A549 (cell line): ENCODE data around the gene BTBD6. TPM values are rescaled to one million over a fixed set of nuclear protein-coding genes. Genes with fewer than 3 reads are reported as not detected.

Experiments used
- ATAC-seq, 2 experiments: fragments of 200-7000 bp in 1 of 2; fragments of >200 bp in 1 of 2; cut with Nextera tagmentation in 1 of 2; cut with Tn5 transposase in 1 of 2; 3 replicates each; pipeline versions ENCODE4 v1.8.0 to v1.9.1; 2018 to 2020; ENCODE audit warnings: mild to moderate bottlenecking in 1 of 2, moderate library complexity in 1 of 2
- CTCF ChIA-PET: fragments of 300-600 bp; sonication (Branson Sonifier 250); formaldehyde crosslinking; extraction: SDS; loops from one replicate; lab custom pipeline; 2021; ENCODE audit warnings: antibody characterized with exemption, inconsistent platforms; lab: Yijun Ruan, JAX
- POLR2A ChIA-PET: fragments of 350-600 bp; formaldehyde crosslinking; extraction: SDS; loops from one replicate; lab custom pipeline; 2021; ENCODE audit warnings: antibody characterized with exemption, inconsistent platforms; lab: Yijun Ruan, JAX
- DNase-seq, 2 experiments: peaks; one replicate each; pipeline versions ENCODE4 v3.0.0 to v3.0.0-alpha.2; 2011 to 2016; ENCODE audit warnings: low read depth in 1 of 2, low spot score in 1 of 2
- FAIRE-seq: peaks from 2 replicates; lab custom pipeline; 2011; peaks lifted over from hg19 to GRCh38; lab: Jason Lieb, UNC
- H3K27ac ChIP-seq, 2 experiments: fragments of >200 bp; sonication (Bioruptor Twin); formaldehyde crosslinking; 3 replicates each; pipeline ENCODE4 v1.5.1; 2016 to 2017
- H3K4me1 ChIP-seq: fragments of >200 bp; sonication (Bioruptor Twin); formaldehyde crosslinking; 3 replicates; pipeline ENCODE4 v1.6.1; 2016
- H3K4me2 ChIP-seq: fragments of >200 bp; sonication (Bioruptor Twin); formaldehyde crosslinking; 3 replicates; pipeline ENCODE4 v1.6.1; 2016
- H3K4me3 ChIP-seq: fragments of >200 bp; sonication (Bioruptor Twin); formaldehyde crosslinking; 3 replicates; pipeline ENCODE4 v1.5.1; 2016
- H3K9me3 ChIP-seq: fragments of >200 bp; sonication (Bioruptor Twin); formaldehyde crosslinking; 3 replicates; pipeline ENCODE4 v1.6.1; 2016
- BCL3 ChIP-seq: fragments of >200 bp; sonication (Bioruptor Twin); formaldehyde crosslinking; IDR thresholded peaks from 3 replicates; pipeline ENCODE4 v1.6.1; 2016
- CBX2 ChIP-seq: fragments of 200-600 bp; sonication (generic); IDR thresholded peaks from 2 replicates; pipeline ENCODE4 v1.6.1; 2016; ENCODE audit warnings: low read depth, mild to moderate bottlenecking, borderline replicate concordance
- CEBPB ChIP-seq, 2 experiments: fragments of >200 bp in 1 of 2; sonication (Bioruptor Twin) in 1 of 2; formaldehyde crosslinking in 1 of 2; IDR thresholded peaks; 2 replicates each; pipeline ENCODE4 v1.6.1; 2012 to 2016
- CHD2 ChIP-seq: fragments of 150-350 bp; IDR thresholded peaks from 2 replicates; pipeline ENCODE4 v1.6.1; 2014; ENCODE audit warnings: low read length; ENCODE audit not compliant: partially characterized antibody
- CTCF ChIP-seq: fragments of >200 bp; sonication (Bioruptor Twin); formaldehyde crosslinking; IDR thresholded peaks from 3 replicates; pipeline ENCODE4 v1.5.1; 2016
- EHF ChIP-seq: fragments of 250-450 bp; sonication (Bioruptor Pico); IDR thresholded peaks from 2 replicates; pipeline ENCODE4 v1.5.0; 2020; ENCODE audit warnings: mild to moderate bottlenecking
- EP300 ChIP-seq, 2 experiments: fragments of >200 bp; sonication (Bioruptor Twin); formaldehyde crosslinking; IDR thresholded peaks; 2 replicates in 1 of 2; 3 replicates in 1 of 2; pipeline ENCODE4 v1.6.1; 2016 to 2017
- HEYL ChIP-seq: fragments of 250-450 bp; sonication (Bioruptor Pico); IDR thresholded peaks from 2 replicates; pipeline ENCODE4 v1.8.0; 2021; ENCODE audit warnings: mild to moderate bottlenecking, moderate library complexity
- JUN ChIP-seq, 2 experiments: fragments of >200 bp; sonication (Bioruptor Twin); formaldehyde crosslinking; IDR thresholded peaks; 2 replicates in 1 of 2; 3 replicates in 1 of 2; pipeline ENCODE4 v1.6.1; 2016 to 2017
- JUNB ChIP-seq: fragments of >200 bp; sonication (Bioruptor Twin); formaldehyde crosslinking; IDR thresholded peaks from 2 replicates; pipeline ENCODE4 v1.6.1; 2016
- MAZ ChIP-seq: fragments of 150-350 bp; IDR thresholded peaks from 2 replicates; pipeline ENCODE4 v1.6.1; 2014; ENCODE audit warnings: antibody characterized with exemption, low read depth, low read length, borderline replicate concordance
- MYC ChIP-seq: IDR thresholded peaks from 2 replicates; pipeline ENCODE4 v1.6.1; 2012; ENCODE audit warnings: mild to moderate bottlenecking, inconsistent platforms, low read length, improper control_type of control experiment, borderline replicate concordance
- NFE2L2 ChIP-seq: fragments of 150-350 bp; conservative IDR thresholded peaks from 2 replicates; pipeline ENCODE4 v1.6.1; 2014; ENCODE audit warnings: low read length
- NPAS2 ChIP-seq: fragments of 250-450 bp; sonication (Bioruptor Pico); IDR thresholded peaks from 2 replicates; pipeline ENCODE4 v1.8.0; 2022; ENCODE audit warnings: mild to moderate bottlenecking, moderate library complexity, borderline replicate concordance
- NR3C1 ChIP-seq: fragments of >200 bp; sonication (Bioruptor Twin); formaldehyde crosslinking; IDR thresholded peaks from 3 replicates; pipeline ENCODE4 v1.6.1; 2017
- PHF8 ChIP-seq: fragments of 200-600 bp; sonication (generic); IDR thresholded peaks from 2 replicates; pipeline ENCODE4 v1.6.1; 2016; ENCODE audit warnings: low read depth, mild to moderate bottlenecking, antibody characterized with exemption, moderate library complexity, borderline replicate concordance
- POLR2A ChIP-seq: IDR thresholded peaks from 2 replicates; pipeline ENCODE4 v1.6.1; 2012; ENCODE audit warnings: mild to moderate bottlenecking, low read length
- RAD21 ChIP-seq, 2 experiments: fragments of >200 bp in 1 of 2; sonication (Bioruptor Twin) in 1 of 2; formaldehyde crosslinking in 1 of 2; IDR thresholded peaks in 1 of 2; conservative IDR thresholded peaks in 1 of 2; 2 replicates in 1 of 2; 3 replicates in 1 of 2; pipeline ENCODE4 v1.6.1; 2012 to 2018; ENCODE audit warnings: inconsistent platforms in 1 of 2
- RARB ChIP-seq: fragments of 250-450 bp; sonication (Bioruptor Pico); IDR thresholded peaks from 2 replicates; pipeline ENCODE4 v1.8.0; 2021; ENCODE audit warnings: mild to moderate bottlenecking, moderate library complexity
- RCOR1 ChIP-seq: fragments of 150-350 bp; IDR thresholded peaks from 2 replicates; pipeline ENCODE4 v1.6.1; 2014; ENCODE audit warnings: antibody characterized with exemption, low read length, low read depth
- RNF2 ChIP-seq: fragments of 200-600 bp; sonication (generic); IDR thresholded peaks from 2 replicates; pipeline ENCODE4 v1.6.1; 2016; ENCODE audit warnings: low read depth, mild to moderate bottlenecking, antibody characterized with exemption, moderate library complexity, borderline replicate concordance
- SMC3 ChIP-seq: fragments of >200 bp; sonication (Bioruptor Twin); formaldehyde crosslinking; IDR thresholded peaks from 3 replicates; pipeline ENCODE4 v1.6.1; 2018; ENCODE audit warnings: inconsistent platforms
- TFCP2L1 ChIP-seq: fragments of 250-450 bp; sonication (Bioruptor Pico); IDR thresholded peaks from 2 replicates; pipeline ENCODE4 v1.5.0; 2021; ENCODE audit warnings: mild to moderate bottlenecking
- TP53 ChIP-seq: fragments of 250-450 bp; sonication (Bioruptor Pico); IDR thresholded peaks from 2 replicates; pipeline ENCODE4 v1.5.0; 2021; ENCODE audit warnings: mild to moderate bottlenecking, moderate library complexity
- USF2 ChIP-seq: fragments of 450-650 bp; IDR thresholded peaks from 2 replicates; pipeline ENCODE4 v1.6.1; 2014; ENCODE audit warnings: antibody characterized with exemption
- ZC3H11A ChIP-seq: fragments of 450-650 bp; IDR thresholded peaks from 2 replicates; pipeline ENCODE4 v1.6.1; 2014; ENCODE audit warnings: antibody characterized with exemption, mild to moderate bottlenecking
- ZFP36 ChIP-seq: fragments of 450-650 bp; IDR thresholded peaks from 2 replicates; pipeline ENCODE4 v1.6.1; 2014; ENCODE audit warnings: borderline replicate concordance; ENCODE audit not compliant: partially characterized antibody
- ZNF302 ChIP-seq: fragments of 250-450 bp; sonication (Bioruptor Pico); IDR thresholded peaks from 2 replicates; pipeline ENCODE4 v1.9.0; 2021; ENCODE audit warnings: inconsistent platforms, mild to moderate bottlenecking, moderate library complexity
- WGBS: methylation state at CpG from one replicate; pipeline ENCODE4 v1.1.6; 2017; ENCODE audit errors: missing lambda C conversion rate; 5-methylcytosine and 5-hydroxymethylcytosine counted together
- polyA plus RNA-seq, 4 experiments: library from polyadenylated mRNA; depleted of rRNA in 3 of 4; stranded (reverse); fragments of >200 nt; fragmentation: RNase III in 1 of 4; extraction: RNeasy Plus Mini Kit Qiagen cat#74134 plus additional on column Dnase treatment in 1 of 4; gene quantifications; 2 replicates in 3 of 4; 3 replicates in 1 of 4; pipeline ENCODE4 v1.2.3, GENCODE V29; 2011 to 2017
- TF ChIP-seq, protein P1 (sequence below): IDR thresholded peaks from 2 replicates; pipeline ENCODE4 v1.6.1; 2012; ENCODE audit warnings: low read depth, borderline replicate concordance

BTBD6 gene
- polyA plus RNA-seq, 2 of the 4 experiments (the other 2 are of a cell fraction): 16.1 to 33.6 TPM

GRCh38 chr14:105206873-105207272, 41.5 kb upstream of the BTBD6 start:
- no peak overlapping the region for H3K4me3 ChIP-seq
- ChIA-PET POLR2A (no interaction called here), CTCF (interaction anchor here (0.5 to 1.5 kb wide), 3 partner anchors 37 to 167 kb away, joined by 4 read pairs; no protein-coding TSS in a partner anchor)
- H3K4me1 ChIP-seq: peaks cover 36% of the 10 kb centered on the region
- TF ChIP-seq CTCF: no peak
- no peak for TF ChIP-seq ZC3H11A
- no peak for TF ChIP-seq CEBPB (IDR thresholded peaks at IDR 0.05)
- no peak for TF ChIP-seq USF2
- TF ChIP-seq RARB (CRISPR knock-in tag): no peak
- TF ChIP-seq RAD21 (conservative IDR thresholded peaks at IDR 0.05 in 1 of 2, IDR thresholded peaks at IDR 0.05 in 1 of 2): no peak
- TF ChIP-seq ZNF302 (CRISPR knock-in tag): no peak
- no peak for TF ChIP-seq CHD2
- no peak for TF ChIP-seq ZFP36
- TF ChIP-seq JUN (IDR thresholded peaks at IDR 0.05): no peak
- no peak for TF ChIP-seq POLR2A
- TF ChIP-seq CBX2: no peak
- no peak for TF ChIP-seq PHF8
- no peak for TF ChIP-seq NFE2L2
- H3K9me3 ChIP-seq: no peaks in the 10 kb centered on the region
- 34% methylated on average over 5 of the region's 5 CpGs for WGBS
- peak overlapping the region in 1 of 2 experiments; percentile 27; a peak in 2 of 6 replicates for H3K27ac ChIP-seq
- ATAC-seq: no peak
- no peak for DNase-seq
- no peak for FAIRE-seq
- H3K4me2 ChIP-seq: peak overlapping the region; percentile 19; the same call in 1 of the 3 replicates

DNA sequence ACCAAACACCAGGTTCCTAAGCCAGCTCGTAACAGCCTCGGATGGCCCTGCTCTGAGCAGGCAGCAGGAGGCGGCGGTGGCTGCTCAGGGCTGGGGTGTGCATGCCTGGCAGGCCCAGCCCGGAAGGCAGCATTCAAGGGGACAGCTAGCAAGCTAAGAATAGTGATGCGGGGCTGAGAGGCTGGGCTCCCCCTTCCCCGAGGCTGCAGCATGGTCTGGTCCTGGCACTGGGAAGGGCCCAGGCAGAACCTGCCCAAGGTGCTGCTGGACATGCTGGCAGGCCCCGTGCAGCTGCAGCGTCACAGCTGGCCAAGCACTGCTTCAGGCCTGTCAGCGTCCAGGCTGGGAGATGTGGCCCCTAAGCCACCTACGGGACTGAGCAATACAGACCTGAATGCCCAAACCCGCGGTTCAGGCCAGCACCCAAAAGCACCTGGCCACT, 40.9 kb upstream of the BTBD6 start:
- Histone ChIP-seq H3K9me3 (no peaks in the 10 kb centered on the region), H3K4me1 (peaks cover 36% of the 10 kb centered on the region), H3K4me2 (no peak overlapping the region), H3K27ac (peak overlapping the region in 1 of 2 experiments; percentile 27; a peak in 2 of 6 replicates), H3K4me3 (no peak overlapping the region)
- POLR2A ChIA-PET: no interaction called here
- FAIRE-seq (no peak), DNase-seq (peak in 1 of 2 experiments; percentile 55), ATAC-seq (peak; percentile 9 to 19; a peak in 3 of 6 replicates)
- CTCF ChIA-PET: interaction anchor here (0.5 to 1.5 kb wide), 3 partner anchors 36 to 166 kb away, joined by 4 read pairs; no protein-coding TSS in a partner anchor
- no peak for TF ChIP-seq MAZ
- no peak for TF ChIP-seq BCL3
- TF ChIP-seq MYC: no peak
- TF ChIP-seq NPAS2 (CRISPR knock-in tag): no peak
- TF ChIP-seq RCOR1: no peak
- TF ChIP-seq, protein P1, sequence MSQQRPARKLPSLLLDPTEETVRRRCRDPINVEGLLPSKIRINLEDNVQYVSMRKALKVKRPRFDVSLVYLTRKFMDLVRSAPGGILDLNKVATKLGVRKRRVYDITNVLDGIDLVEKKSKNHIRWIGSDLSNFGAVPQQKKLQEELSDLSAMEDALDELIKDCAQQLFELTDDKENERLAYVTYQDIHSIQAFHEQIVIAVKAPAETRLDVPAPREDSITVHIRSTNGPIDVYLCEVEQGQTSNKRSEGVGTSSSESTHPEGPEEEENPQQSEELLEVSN: no peak
- no peak for TF ChIP-seq POLR2A
- TF ChIP-seq ZNF302 (CRISPR knock-in tag): no peak
- TF ChIP-seq RARB (CRISPR knock-in tag): no peak
- no peak for TF ChIP-seq TFCP2L1 (CRISPR knock-in tag)
- no peak for TF ChIP-seq EHF (CRISPR knock-in tag)
- no peak for TF ChIP-seq CBX2
- TF ChIP-seq ZC3H11A: no peak
- no peak for TF ChIP-seq RNF2
- TF ChIP-seq HEYL (CRISPR knock-in tag): no peak
- no peak for TF ChIP-seq TP53
- TF ChIP-seq JUNB: no peak
- no peak for TF ChIP-seq SMC3
- no peak for TF ChIP-seq EP300 (IDR thresholded peaks at IDR 0.05)
- TF ChIP-seq NR3C1: no peak
- TF ChIP-seq, all 56 proteins: peak for 0
- 69% methylated on average over 7 of the region's 13 CpGs for WGBS
